Loucy (cell line): ENCODE data around the gene PKP4.

Experiments used
- H2AFZ ChIP-seq: fragments of 200-600 bp; sonication (generic); 2 replicates; pipeline ENCODE4 v1.6.0; 2016; ENCODE audit warnings: antibody characterized with exemption, mild to moderate bottlenecking, low read length, moderate library complexity
- H3F3A ChIP-seq: fragments of 200-600 bp; 2 replicates; pipeline ENCODE4 v1.6.0; 2016; ENCODE audit warnings: antibody characterized with exemption, low read depth, mild to moderate bottlenecking
- H3K27me3 ChIP-seq: fragments of 200-600 bp; sonication (generic); 2 replicates; pipeline ENCODE4 v1.6.1; 2014; ENCODE audit warnings: low read length, mild to moderate bottlenecking; ENCODE audit not compliant: insufficient read depth, poor library complexity, severe bottlenecking
- H3K36me3 ChIP-seq: fragments of 200-600 bp; sonication (generic); 2 replicates; pipeline ENCODE4 v1.6.1; 2016; ENCODE audit warnings: low read length; ENCODE audit not compliant: insufficient read depth
- H3K4me1 ChIP-seq: fragments of 200-600 bp; sonication (generic); 2 replicates; pipeline ENCODE4 v1.5.1; 2014; ENCODE audit warnings: low read length, mild to moderate bottlenecking; ENCODE audit not compliant: insufficient read depth, poor library complexity, severe bottlenecking
- H3K4me2 ChIP-seq: fragments of 200-600 bp; sonication (generic); 2 replicates; pipeline ENCODE4 v1.6.0; 2014; ENCODE audit warnings: antibody characterized with exemption, low read length, low read depth, mild to moderate bottlenecking; ENCODE audit not compliant: poor library complexity, severe bottlenecking
- H3K4me3 ChIP-seq: fragments of 200-600 bp; sonication (generic); 2 replicates; pipeline ENCODE4 v1.5.1; 2014; ENCODE audit warnings: low read length, mild to moderate bottlenecking, mixed read lengths; ENCODE audit not compliant: poor library complexity, severe bottlenecking
- H3K79me2 ChIP-seq: fragments of 200-600 bp; sonication (generic); 2 replicates; pipeline ENCODE4 v1.6.1; 2014; ENCODE audit warnings: low read length; ENCODE audit not compliant: insufficient read depth
- H3K9ac ChIP-seq: fragments of 200-600 bp; sonication (generic); 2 replicates; pipeline ENCODE4 v1.6.0; 2014; ENCODE audit warnings: mild to moderate bottlenecking, low read depth, low read length, moderate library complexity; ENCODE audit not compliant: poor library complexity, severe bottlenecking
- H3K9me2 ChIP-seq: fragments of 200-600 bp; sonication (generic); replicated peaks from 2 replicates; pipeline ENCODE4 v1.6.1; 2016; ENCODE audit warnings: low read depth, low read length, mixed read lengths
- H3K9me3 ChIP-seq: fragments of 200-600 bp; sonication (generic); 2 replicates; pipeline ENCODE4 v1.6.1; 2014; ENCODE audit warnings: mild to moderate bottlenecking, antibody characterized with exemption, low read length, low read depth; ENCODE audit not compliant: insufficient read depth
- H4K20me1 ChIP-seq: fragments of 200-600 bp; sonication (generic); 2 replicates; pipeline ENCODE4 v1.6.0; 2014; ENCODE audit warnings: antibody characterized with exemption, low read length, mild to moderate bottlenecking; ENCODE audit not compliant: insufficient read depth, poor library complexity, severe bottlenecking
- EZH2phosphoT487 ChIP-seq: fragments of 200-600 bp; IDR thresholded peaks from 2 replicates; pipeline ENCODE4 v1.6.1; 2018; ENCODE audit warnings: antibody characterized with exemption, mild to moderate bottlenecking, moderate library complexity, borderline replicate concordance
- TF ChIP-seq, protein P1 (sequence below): fragments of 200-600 bp; sonication (generic); conservative IDR thresholded peaks from 2 replicates; pipeline ENCODE4 v1.5.1; 2014; ENCODE audit warnings: mild to moderate bottlenecking, antibody characterized with exemption, low read length

The PKP4 gene

GRCh38 chr2:158586491-158586890, 129.7 kb downstream of the PKP4 start:
- H3K27me3 ChIP-seq = no peaks in the 10 kb centered on the region
- H4K20me1 ChIP-seq = no peaks in the 10 kb centered on the region
- no peaks in the 10 kb centered on the region for H3K79me2 ChIP-seq
- no peak overlapping the region for H3K4me3 ChIP-seq
- no peak overlapping the region for H3K4me2 ChIP-seq
- no peaks in the 10 kb centered on the region for H3K9me3 ChIP-seq
- H3K36me3 ChIP-seq = no peaks in the 10 kb centered on the region
- no peaks in the 10 kb centered on the region for H3K9me2 ChIP-seq
- no peak overlapping the region for H3K9ac ChIP-seq
- no peaks in the 10 kb centered on the region for H3F3A ChIP-seq
- no peak for TF ChIP-seq EZH2phosphoT487
- TF ChIP-seq, protein P1, sequence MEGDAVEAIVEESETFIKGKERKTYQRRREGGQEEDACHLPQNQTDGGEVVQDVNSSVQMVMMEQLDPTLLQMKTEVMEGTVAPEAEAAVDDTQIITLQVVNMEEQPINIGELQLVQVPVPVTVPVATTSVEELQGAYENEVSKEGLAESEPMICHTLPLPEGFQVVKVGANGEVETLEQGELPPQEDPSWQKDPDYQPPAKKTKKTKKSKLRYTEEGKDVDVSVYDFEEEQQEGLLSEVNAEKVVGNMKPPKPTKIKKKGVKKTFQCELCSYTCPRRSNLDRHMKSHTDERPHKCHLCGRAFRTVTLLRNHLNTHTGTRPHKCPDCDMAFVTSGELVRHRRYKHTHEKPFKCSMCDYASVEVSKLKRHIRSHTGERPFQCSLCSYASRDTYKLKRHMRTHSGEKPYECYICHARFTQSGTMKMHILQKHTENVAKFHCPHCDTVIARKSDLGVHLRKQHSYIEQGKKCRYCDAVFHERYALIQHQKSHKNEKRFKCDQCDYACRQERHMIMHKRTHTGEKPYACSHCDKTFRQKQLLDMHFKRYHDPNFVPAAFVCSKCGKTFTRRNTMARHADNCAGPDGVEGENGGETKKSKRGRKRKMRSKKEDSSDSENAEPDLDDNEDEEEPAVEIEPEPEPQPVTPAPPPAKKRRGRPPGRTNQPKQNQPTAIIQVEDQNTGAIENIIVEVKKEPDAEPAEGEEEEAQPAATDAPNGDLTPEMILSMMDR = no peak
- no peak overlapping the region for H2AFZ ChIP-seq
- H3K4me1 ChIP-seq = peaks cover 4% of the 10 kb centered on the region

GRCh38 chr2:158589303-158589702, 132.6 kb downstream of the PKP4 start:
- no peak for TF ChIP-seq EZH2phosphoT487
- TF ChIP-seq, protein P1 = no peak

DNA sequence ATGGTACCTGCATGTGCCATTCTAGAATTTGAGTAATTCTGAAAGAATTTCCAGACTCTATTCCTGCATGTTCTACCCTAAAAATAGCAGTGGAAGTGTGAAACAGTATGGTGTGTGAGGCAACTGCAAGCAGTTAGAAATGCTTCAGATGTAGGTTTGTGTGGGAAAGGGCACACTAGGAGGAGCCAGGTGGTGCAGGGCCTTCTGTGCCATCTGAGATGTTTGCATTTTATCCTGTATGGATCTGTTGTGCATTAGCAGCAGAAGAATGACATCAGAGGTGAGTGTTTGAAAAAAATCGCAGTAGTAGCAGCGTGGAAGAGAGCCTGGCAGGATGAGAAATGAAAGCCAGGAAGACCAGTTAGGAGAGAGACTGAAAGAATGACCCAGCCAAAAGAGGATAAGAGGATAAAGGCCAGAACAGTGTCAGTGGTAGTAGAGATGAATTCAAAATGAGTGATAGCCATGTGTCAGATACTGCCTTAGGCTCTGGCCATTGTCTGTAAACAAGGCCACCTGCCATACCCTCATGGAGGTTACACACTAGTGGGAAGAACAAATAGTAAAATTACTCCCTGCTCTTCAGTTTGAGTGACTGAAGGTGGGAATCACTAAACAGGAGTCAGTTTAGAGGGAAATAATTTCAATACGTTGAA, 142.2 kb downstream of the PKP4 start:
- H3K9ac ChIP-seq = no peak overlapping the region
- no peaks in the 10 kb centered on the region for H3F3A ChIP-seq
- no peaks in the 10 kb centered on the region for H3K27me3 ChIP-seq
- H3K9me2 ChIP-seq = no peaks in the 10 kb centered on the region
- H3K36me3 ChIP-seq = no peaks in the 10 kb centered on the region
- no peaks in the 10 kb centered on the region for H4K20me1 ChIP-seq
- H3K4me3 ChIP-seq = no peak overlapping the region
- H3K79me2 ChIP-seq = no peaks in the 10 kb centered on the region
- TF ChIP-seq, protein P1 = no peak
- TF ChIP-seq EZH2phosphoT487 = no peak
- no peaks in the 10 kb centered on the region for H3K4me1 ChIP-seq
- H3K9me3 ChIP-seq = no peaks in the 10 kb centered on the region
- H3K4me2 ChIP-seq = no peak overlapping the region
- H2AFZ ChIP-seq = no peak overlapping the region

More at GRCh38 chr2:158589303-158589702, 132.6 kb downstream of the PKP4 start:
- Histone ChIP-seq H3K79me2 (no peaks in the 10 kb centered on the region), H3K4me2 (no peak overlapping the region), H3K9me3 (no peaks in the 10 kb centered on the region), H3K4me1 (peaks cover 13% of the 10 kb centered on the region), H3K9ac (no peak overlapping the region), H3K4me3 (no peak overlapping the region), H3K27me3 (no peaks in the 10 kb centered on the region), H3K36me3 (no peaks in the 10 kb centered on the region), H4K20me1 (no peaks in the 10 kb centered on the region), H3F3A (no peaks in the 10 kb centered on the region), H3K9me2 (no peaks in the 10 kb centered on the region), H2AFZ (no peak overlapping the region)
